ENCODE measurements around the gene UCN2. TPM values are rescaled to one million over a fixed set of nuclear protein-coding genes. Genes with fewer than 3 reads are reported as not detected.

The UCN2 gene
- total RNA-seq, 2 experiments from 2014 or later: 0.16 TPM; not detected in 1

GRCh38 chr3:48569400-48569799, 5.8 kb upstream of the UCN2 start:
- Histone ChIP-seq H3K4me3 (ENCODE audit: low read depth, low read length, poor library complexity, severe bottlenecking) (no peak overlapping the region), H3K9me3 (ENCODE audit: low read length) (no peaks in the 10 kb centered on the region), H2AFZ (ENCODE audit: low read length) (no peak overlapping the region), H3K4me1 (ENCODE audit: insufficient read depth, low read length, poor library complexity, severe bottlenecking) (no peaks in the 10 kb centered on the region), H3K4me2 (ENCODE audit: low read length) (no peak overlapping the region), H3K27ac (ENCODE audit: low read depth, low read length, poor library complexity, severe bottlenecking) (no peak overlapping the region), H3K79me2 (ENCODE audit: insufficient read depth, low read depth, low read length) (no peaks in the 10 kb centered on the region), H4K20me1 (ENCODE audit: insufficient read depth, low read length) (no peaks in the 10 kb centered on the region), H3K9me2 (ENCODE audit: insufficient read depth, low read length) (no peaks in the 10 kb centered on the region), H3K36me3 (ENCODE audit: insufficient read depth, low read length) (no peaks in the 10 kb centered on the region)
- DNase-seq (ENCODE audit: low spot score): no peak
- TF ChIP-seq CTCF (conservative IDR thresholded peaks at IDR 0.05; ENCODE audit: low read length) (no peak), EZH2phosphoT487 (IDR thresholded peaks at IDR 0.05; ENCODE audit: borderline replicate concordance, low read depth, low read length) (no peak)
- BruUV-seq (replicated peaks): no TSS peak
- ChIA-PET CTCF (ENCODE audit: unreplicated experiment) (no interaction called here), POLR2A (interaction anchor here (0.5 kb wide), 1 partner anchor 54 kb away, joined by 3 read pairs; no protein-coding TSS in a partner anchor)
- intact Hi-C loops (cut with micrococcal nuclease; ENCODE audit: unreplicated experiment): no loop called here

GRCh38 chr3:48568476-48568875, 4.9 kb upstream of the UCN2 start:
- Histone ChIP-seq H3K4me3 (ENCODE audit: low read depth, low read length, poor library complexity, severe bottlenecking) (no peak overlapping the region), H3K9me2 (ENCODE audit: insufficient read depth, low read length) (no peaks in the 10 kb centered on the region), H3K27ac (ENCODE audit: low read depth, low read length, poor library complexity, severe bottlenecking) (no peak overlapping the region), H3K9me3 (ENCODE audit: low read length) (no peaks in the 10 kb centered on the region), H2AFZ (ENCODE audit: low read length) (no peak overlapping the region), H3K4me2 (ENCODE audit: low read length) (no peak overlapping the region), H3K4me1 (ENCODE audit: insufficient read depth, low read length, poor library complexity, severe bottlenecking) (no peaks in the 10 kb centered on the region), H3K79me2 (ENCODE audit: insufficient read depth, low read depth, low read length) (no peaks in the 10 kb centered on the region), H3K36me3 (ENCODE audit: insufficient read depth, low read length) (no peaks in the 10 kb centered on the region), H4K20me1 (ENCODE audit: insufficient read depth, low read length) (no peaks in the 10 kb centered on the region)
- BruUV-seq (replicated peaks): no TSS peak
- ChIA-PET CTCF (ENCODE audit: unreplicated experiment) (no interaction called here), POLR2A (no interaction called here)
- intact Hi-C loops (cut with micrococcal nuclease; ENCODE audit: unreplicated experiment): no loop called here
- no peak for TF ChIP-seq EZH2phosphoT487 (IDR thresholded peaks at IDR 0.05; ENCODE audit: borderline replicate concordance, low read depth, low read length)
- TF ChIP-seq CTCF (conservative IDR thresholded peaks at IDR 0.05; ENCODE audit: low read length): no peak
- no peak for DNase-seq (ENCODE audit: low spot score)

- no peaks in the 10 kb centered on the region for H3K4me1 ChIP-seq (ENCODE audit: insufficient read depth, low read length, poor library complexity, severe bottlenecking)
- no peak overlapping the region for H3K4me3 ChIP-seq (ENCODE audit: low read depth, low read length, poor library complexity, severe bottlenecking)
- no TSS peak for BruUV-seq (replicated peaks)
- no peaks in the 10 kb centered on the region for H3K9me3 ChIP-seq (ENCODE audit: low read length)
- intact Hi-C loops (cut with micrococcal nuclease; ENCODE audit: unreplicated experiment): no loop called here
- H2AFZ ChIP-seq (ENCODE audit: low read length): no peak overlapping the region
- ChIA-PET POLR2A (interaction anchor here (0.6 to 0.7 kb wide), 2 partner anchors 15 to 186 kb away, joined by 3 read pairs; no protein-coding TSS in a partner anchor), CTCF (ENCODE audit: unreplicated experiment) (no interaction called here)
- no peak for TF ChIP-seq EZH2phosphoT487 (IDR thresholded peaks at IDR 0.05; ENCODE audit: borderline replicate concordance, low read depth, low read length)
- TF ChIP-seq CTCF (conservative IDR thresholded peaks at IDR 0.05; ENCODE audit: low read length): no peak
- H3K27ac ChIP-seq (ENCODE audit: low read depth, low read length, poor library complexity, severe bottlenecking): no peak overlapping the region
- DNase-seq (ENCODE audit: low spot score): no peak
- no peaks in the 10 kb centered on the region for H3K79me2 ChIP-seq (ENCODE audit: insufficient read depth, low read depth, low read length)
- no peaks in the 10 kb centered on the region for H4K20me1 ChIP-seq (ENCODE audit: insufficient read depth, low read length)
- no peaks in the 10 kb centered on the region for H3K9me2 ChIP-seq (ENCODE audit: insufficient read depth, low read length)
- H3K36me3 ChIP-seq (ENCODE audit: insufficient read depth, low read length): no peaks in the 10 kb centered on the region
- H3K4me2 ChIP-seq (ENCODE audit: low read length): no peak overlapping the region
Measured at GRCh38 chr3:48567500-48567899, 3.9 kb upstream of the UCN2 start.

All from OCI-LY7 (cell line).